AG09319 (cell line): ENCODE results near the gene BLOC1S3.

Source experiments
- DNase-seq: peaks from one replicate; pipeline ENCODE4 v3.0.0-alpha.2; 2010; ENCODE audit warnings: low read depth; ENCODE audit errors: extremely low read depth
- CTCF ChIP-seq: IDR thresholded peaks from 2 replicates; pipeline ENCODE4 v1.5.1; 2011; ENCODE audit warnings: low read depth, mild to moderate bottlenecking, inconsistent platforms, low read length, moderate library complexity

Gene BLOC1S3

GRCh38 chr19:45142016-45142725 lies 36.4 kb upstream of the BLOC1S3 start:
- no peak for DNase-seq
- no peak for TF ChIP-seq CTCF

- TF ChIP-seq CTCF, result no peak
- no peak for DNase-seq
Observed at GRCh38 chr19:45142726-45143110, 35.9 kb upstream of the BLOC1S3 start.

- DNase-seq, result no peak
- no peak for TF ChIP-seq CTCF
Observed at GRCh38 chr19:45144431-45145269, 33.9 kb upstream of the BLOC1S3 start.

GRCh38 chr19:45145270-45146189 lies 33.1 kb upstream of the BLOC1S3 start:
- no peak for TF ChIP-seq CTCF
- no peak for DNase-seq

- DNase-seq, result no peak
- TF ChIP-seq CTCF, result no peak
Observed at GRCh38 chr19:45146251-45146650, 32.3 kb upstream of the BLOC1S3 start.

GRCh38 chr19:45146741-45147205 lies 31.8 kb upstream of the BLOC1S3 start:
- no peak for TF ChIP-seq CTCF

More at GRCh38 chr19:45146741-45147205, 31.8 kb upstream of the BLOC1S3 start:
- no peak for DNase-seq
